Hepatocyte (in vitro differentiated cells): ENCODE data around the gene SLIT2.

ENCODE experiments used
- CTCF ChIP-seq: fragments of 200-600 bp; sonication (generic); IDR thresholded peaks from 2 replicates; pipeline ENCODE4 v1.5.1; 2016; ENCODE audit warnings: antibody characterized with exemption, mild to moderate bottlenecking; ENCODE audit not compliant: poor library complexity
- EZH2 ChIP-seq: fragments of 200-600 bp; sonication (generic); IDR thresholded peaks from 2 replicates; pipeline ENCODE4 v1.6.1; 2016; ENCODE audit warnings: antibody characterized with exemption, mild to moderate bottlenecking, borderline replicate concordance
- EZH2phosphoT487 ChIP-seq: fragments of 200-600 bp; sonication (generic); IDR thresholded peaks from one replicate; pipeline ENCODE4 v1.6.1; 2018; ENCODE audit warnings: antibody characterized with exemption, mild to moderate bottlenecking, low read depth, moderate library complexity; ENCODE audit not compliant: unreplicated experiment, severe bottlenecking

GRCh38 chr4:20269320-20269719, 17.6 kb downstream of the SLIT2 start:
- no peak for TF ChIP-seq EZH2phosphoT487
- TF ChIP-seq CTCF = no peak
- TF ChIP-seq EZH2 = no peak
